Neural cell (in vitro differentiated cells): ENCODE measurements around the gene JPH4. TPM values are rescaled to one million over a fixed set of nuclear protein-coding genes. Genes with fewer than 3 reads are reported as not detected.

Experiments used
- H2AFZ ChIP-seq: fragments of 200-600, 300-800 bp; sonication (generic), shearing (Covaris generic); 2 replicates; pipeline ENCODE4 v1.6.0; 2014; ENCODE audit warnings: low read depth, mild to moderate bottlenecking, antibody characterized with exemption, low read length, moderate library complexity
- H3F3A ChIP-seq: fragments of 200-600 bp; shearing (Covaris generic); 2 replicates; pipeline ENCODE4 v1.6.1; 2016; ENCODE audit warnings: mild to moderate bottlenecking, moderate library complexity, mixed read lengths, antibody characterized with exemption, low read length; ENCODE audit not compliant: insufficient read depth, poor library complexity, severe bottlenecking
- H3K27ac ChIP-seq: fragments of 200-600, 300-800 bp; sonication (generic), shearing (Covaris generic); 2 replicates; pipeline ENCODE4 v1.5.1; 2014; ENCODE audit warnings: mild to moderate bottlenecking, low read length, moderate library complexity
- H3K27me3 ChIP-seq: fragments of 300-800, 200-600 bp; sonication (generic), shearing (Covaris generic); 2 replicates; pipeline ENCODE4 v1.6.0; 2014; ENCODE audit warnings: mild to moderate bottlenecking, low read depth, low read length, moderate library complexity; ENCODE audit not compliant: insufficient read depth
- H3K36me3 ChIP-seq: fragments of 300-800, 200-600 bp; sonication (generic), shearing (Covaris generic); 2 replicates; pipeline ENCODE4 v1.5.1; 2014; ENCODE audit warnings: mild to moderate bottlenecking, antibody characterized with exemption, low read length, moderate library complexity; ENCODE audit not compliant: insufficient read depth
- H3K4me2 ChIP-seq: fragments of 300-800, 200-600 bp; sonication (generic), shearing (Covaris generic); 2 replicates; pipeline ENCODE4 v1.6.0; 2014; ENCODE audit warnings: mild to moderate bottlenecking, low read length
- H3K4me3 ChIP-seq: fragments of 300-800, 200-600 bp; sonication (generic), shearing (Covaris generic); 2 replicates; pipeline ENCODE4 v1.5.1; 2014; ENCODE audit warnings: mild to moderate bottlenecking, low read length, moderate library complexity
- H3K79me2 ChIP-seq: fragments of 200-600 bp; shearing (Covaris generic); replicated peaks from 2 replicates; pipeline ENCODE4 v1.6.0; 2014; ENCODE audit warnings: mild to moderate bottlenecking, low read length, moderate library complexity; ENCODE audit not compliant: insufficient read depth
- H3K9ac ChIP-seq: fragments of 300-800, 200-600 bp; sonication (generic), shearing (Covaris generic); 2 replicates; pipeline ENCODE4 v1.6.1; 2016; ENCODE audit warnings: mild to moderate bottlenecking, low read length, mixed read lengths
- H3K9me2 ChIP-seq: fragments of 200-600 bp; shearing (Covaris generic); 2 replicates; pipeline ENCODE4 v1.6.1; 2016; ENCODE audit warnings: mild to moderate bottlenecking, low read length, mixed read lengths; ENCODE audit not compliant: insufficient read depth
- H3K9me3 ChIP-seq: fragments of 200-600, 300-800 bp; sonication (generic), shearing (Covaris generic); 2 replicates; pipeline ENCODE4 v1.6.1; 2016; ENCODE audit warnings: mild to moderate bottlenecking, mixed run types, low read length, moderate library complexity, mixed read lengths
- H4K20me1 ChIP-seq: fragments of 200-600 bp; shearing (Covaris generic); 2 replicates; pipeline ENCODE4 v1.6.1; 2016; ENCODE audit warnings: mild to moderate bottlenecking, mixed run types; ENCODE audit not compliant: insufficient read depth
- CTCF ChIP-seq: fragments of 450-650 bp; IDR thresholded peaks from 2 replicates; pipeline ENCODE4 v1.5.1; 2014; ENCODE audit warnings: antibody characterized with exemption, mild to moderate bottlenecking, moderate library complexity; ENCODE audit not compliant: poor library complexity, severe bottlenecking
- EP300 ChIP-seq: fragments of 450-650 bp; conservative IDR thresholded peaks from 2 replicates; pipeline ENCODE4 v1.6.1; 2014; ENCODE audit warnings: antibody characterized with exemption, mild to moderate bottlenecking, moderate library complexity; ENCODE audit not compliant: poor library complexity, severe bottlenecking
- EZH2 ChIP-seq: fragments of 200-600, 300-800 bp; shearing (Covaris generic), sonication (generic); IDR thresholded peaks from 2 replicates; pipeline ENCODE4 v1.6.1; 2014; ENCODE audit warnings: antibody characterized with exemption, low read length, borderline replicate concordance, mild to moderate bottlenecking; ENCODE audit not compliant: insufficient read depth, poor library complexity, severe bottlenecking
- MXI1 ChIP-seq: fragments of 450-650 bp; conservative IDR thresholded peaks from 2 replicates; pipeline ENCODE4 v1.6.1; 2014; ENCODE audit warnings: antibody characterized with exemption, mild to moderate bottlenecking; ENCODE audit not compliant: poor library complexity, severe bottlenecking
- POLR2AphosphoS5 ChIP-seq: IDR thresholded peaks from 2 replicates; pipeline ENCODE4 v1.6.1; 2012
- RAD21 ChIP-seq: fragments of 450-650 bp; conservative IDR thresholded peaks from 2 replicates; pipeline ENCODE4 v1.6.1; 2014; ENCODE audit warnings: antibody characterized with exemption, mild to moderate bottlenecking, moderate library complexity
- SMC3 ChIP-seq: fragments of 450-650 bp; conservative IDR thresholded peaks from 2 replicates; pipeline ENCODE4 v1.6.1; 2014; ENCODE audit warnings: antibody characterized with exemption, mild to moderate bottlenecking, moderate library complexity; ENCODE audit not compliant: poor library complexity
- TAF1 ChIP-seq: IDR thresholded peaks from 2 replicates; pipeline ENCODE4 v1.6.1; 2012; ENCODE audit warnings: low read depth
- polyA plus RNA-seq: library from polyadenylated mRNA; depleted of rRNA; stranded (reverse); fragments of >200 nt; gene quantifications from 2 replicates; pipeline ENCODE4 v1.2.3, GENCODE V29; 2014
- TF ChIP-seq, protein P1 (sequence below): IDR thresholded peaks from 2 replicates; pipeline ENCODE4 v1.6.1; 2012; ENCODE audit warnings: borderline replicate concordance

JPH4 gene
- polyA plus RNA-seq, 1 donor from 2014 or later, result 68.2 TPM

DNA sequence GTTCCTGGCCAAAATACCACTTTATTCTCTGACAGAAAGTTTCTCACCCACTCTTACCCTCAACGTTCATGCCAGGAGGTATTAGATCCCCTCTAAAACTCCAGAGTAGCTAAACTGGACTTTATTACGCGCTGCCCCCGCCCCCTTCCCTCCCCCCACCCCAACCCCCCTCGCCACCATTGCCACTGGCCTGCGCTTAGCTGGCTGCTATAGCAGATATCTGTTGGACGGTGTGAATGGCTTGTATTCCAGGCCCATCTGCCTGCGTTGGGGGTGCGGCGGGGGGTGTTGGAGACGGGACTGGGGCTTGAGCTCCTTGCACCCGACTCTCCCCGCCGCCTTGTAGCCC lies 23.1 kb downstream of the JPH4 start:
- Histone ChIP-seq H3K4me2 (peak overlapping the region; percentile 97), H3K27me3 (no peaks in the 10 kb centered on the region), H4K20me1 (no peaks in the 10 kb centered on the region), H3K79me2 (peaks cover 23% of the 10 kb centered on the region), H3K36me3 (no peaks in the 10 kb centered on the region), H3K27ac (peak overlapping the region; percentile 89), H3K4me3 (peak overlapping the region; percentile 95), H3F3A (no peaks in the 10 kb centered on the region), H3K9me2 (no peaks in the 10 kb centered on the region), H3K9ac (peak overlapping the region; percentile 97), H3K9me3 (no peaks in the 10 kb centered on the region), H2AFZ (peak overlapping the region; percentile 85)
- TF ChIP-seq POLR2AphosphoS5 (no peak), EZH2 (no peak), MXI1 (no peak), TAF1 (no peak), CTCF (no peak), RAD21 (no peak), SMC3 (no peak), EP300 (no peak)
- TF ChIP-seq, protein P1, sequence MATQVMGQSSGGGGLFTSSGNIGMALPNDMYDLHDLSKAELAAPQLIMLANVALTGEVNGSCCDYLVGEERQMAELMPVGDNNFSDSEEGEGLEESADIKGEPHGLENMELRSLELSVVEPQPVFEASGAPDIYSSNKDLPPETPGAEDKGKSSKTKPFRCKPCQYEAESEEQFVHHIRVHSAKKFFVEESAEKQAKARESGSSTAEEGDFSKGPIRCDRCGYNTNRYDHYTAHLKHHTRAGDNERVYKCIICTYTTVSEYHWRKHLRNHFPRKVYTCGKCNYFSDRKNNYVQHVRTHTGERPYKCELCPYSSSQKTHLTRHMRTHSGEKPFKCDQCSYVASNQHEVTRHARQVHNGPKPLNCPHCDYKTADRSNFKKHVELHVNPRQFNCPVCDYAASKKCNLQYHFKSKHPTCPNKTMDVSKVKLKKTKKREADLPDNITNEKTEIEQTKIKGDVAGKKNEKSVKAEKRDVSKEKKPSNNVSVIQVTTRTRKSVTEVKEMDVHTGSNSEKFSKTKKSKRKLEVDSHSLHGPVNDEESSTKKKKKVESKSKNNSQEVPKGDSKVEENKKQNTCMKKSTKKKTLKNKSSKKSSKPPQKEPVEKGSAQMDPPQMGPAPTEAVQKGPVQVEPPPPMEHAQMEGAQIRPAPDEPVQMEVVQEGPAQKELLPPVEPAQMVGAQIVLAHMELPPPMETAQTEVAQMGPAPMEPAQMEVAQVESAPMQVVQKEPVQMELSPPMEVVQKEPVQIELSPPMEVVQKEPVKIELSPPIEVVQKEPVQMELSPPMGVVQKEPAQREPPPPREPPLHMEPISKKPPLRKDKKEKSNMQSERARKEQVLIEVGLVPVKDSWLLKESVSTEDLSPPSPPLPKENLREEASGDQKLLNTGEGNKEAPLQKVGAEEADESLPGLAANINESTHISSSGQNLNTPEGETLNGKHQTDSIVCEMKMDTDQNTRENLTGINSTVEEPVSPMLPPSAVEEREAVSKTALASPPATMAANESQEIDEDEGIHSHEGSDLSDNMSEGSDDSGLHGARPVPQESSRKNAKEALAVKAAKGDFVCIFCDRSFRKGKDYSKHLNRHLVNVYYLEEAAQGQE, result no peak

- H3K27ac ChIP-seq, result peak within 1 kb of the TSS; percentile 100
- H3F3A ChIP-seq, result peaks cover 4% of the 10 kb centered on the region
- no peaks in the 10 kb centered on the region for H3K36me3 ChIP-seq
- no peaks in the 10 kb centered on the region for H3K27me3 ChIP-seq
- no peaks in the 10 kb centered on the region for H4K20me1 ChIP-seq
- peaks cover 49% of the 10 kb centered on the region for H3K79me2 ChIP-seq
- TF ChIP-seq MXI1 (peak; percentile 61), EZH2 (no peak), POLR2AphosphoS5 (peak; percentile 94), SMC3 (peak; percentile 58), TAF1 (peak; percentile 67), RAD21 (peak; percentile 42), CTCF (peak; percentile 20), EP300 (peak; percentile 70)
- TF ChIP-seq, protein P1, result no peak
- peak within 1 kb of the TSS; percentile 20 for H3K4me2 ChIP-seq
- H3K9me3 ChIP-seq, result no peaks in the 10 kb centered on the region
- peak within 1 kb of the TSS; percentile 100 for H3K9ac ChIP-seq
- H3K9me2 ChIP-seq, result no peaks in the 10 kb centered on the region
- peak within 1 kb of the TSS; percentile 89 for H3K4me3 ChIP-seq
- H2AFZ ChIP-seq, result peak within 1 kb of the TSS; percentile 81
Measured at GRCh38 chr14:23551266-23552028, 27.1 kb downstream of the JPH4 start, which contains the start of gene ZFHX2. TSS of gene ZFHX2 (minus strand) at chr14:23551765. CDS start at chr14:23535325, 16,440 bp downstream.
